Effector CD4-positive, alpha-beta T cell (primary cell): ENCODE data around the gene MUC5B.
A peak's percentile ranks its signal among the peaks of the same experiment; 100 is the strongest.

ENCODE experiments used
- DNase-seq: peaks from one replicate; pipeline ENCODE4 v3.0.0-alpha.2; 2020

MUC5B gene

DNA sequence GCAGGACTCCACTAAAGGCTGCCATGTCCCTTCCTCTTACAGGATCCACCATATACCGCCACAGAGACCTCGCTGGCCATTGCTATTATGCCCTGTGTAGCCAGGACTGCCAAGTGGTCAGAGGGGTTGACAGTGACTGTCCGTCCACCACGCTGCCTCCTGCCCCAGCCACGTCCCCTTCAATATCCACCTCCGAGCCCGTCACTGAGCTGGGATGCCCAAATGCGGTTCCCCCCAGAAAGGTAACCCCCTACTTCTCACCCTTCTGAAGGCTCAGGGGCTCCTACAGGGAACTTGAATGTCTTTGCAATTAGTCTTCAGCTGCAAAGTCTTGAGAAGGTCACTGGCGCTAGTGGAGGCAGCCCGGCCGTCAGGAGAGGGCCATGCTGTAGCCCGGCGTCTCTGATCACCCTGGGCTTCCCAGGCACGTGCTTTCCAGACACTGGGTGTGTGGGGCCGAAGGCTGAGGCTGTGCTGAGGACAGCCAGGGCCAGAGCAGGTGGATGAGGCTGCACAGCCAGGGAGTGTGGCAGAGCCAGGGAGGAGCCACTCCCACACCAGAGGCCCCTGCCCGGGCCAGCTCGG, 30.0 kb upstream of the MUC5B start:
- DNase-seq = no peak

DNA sequence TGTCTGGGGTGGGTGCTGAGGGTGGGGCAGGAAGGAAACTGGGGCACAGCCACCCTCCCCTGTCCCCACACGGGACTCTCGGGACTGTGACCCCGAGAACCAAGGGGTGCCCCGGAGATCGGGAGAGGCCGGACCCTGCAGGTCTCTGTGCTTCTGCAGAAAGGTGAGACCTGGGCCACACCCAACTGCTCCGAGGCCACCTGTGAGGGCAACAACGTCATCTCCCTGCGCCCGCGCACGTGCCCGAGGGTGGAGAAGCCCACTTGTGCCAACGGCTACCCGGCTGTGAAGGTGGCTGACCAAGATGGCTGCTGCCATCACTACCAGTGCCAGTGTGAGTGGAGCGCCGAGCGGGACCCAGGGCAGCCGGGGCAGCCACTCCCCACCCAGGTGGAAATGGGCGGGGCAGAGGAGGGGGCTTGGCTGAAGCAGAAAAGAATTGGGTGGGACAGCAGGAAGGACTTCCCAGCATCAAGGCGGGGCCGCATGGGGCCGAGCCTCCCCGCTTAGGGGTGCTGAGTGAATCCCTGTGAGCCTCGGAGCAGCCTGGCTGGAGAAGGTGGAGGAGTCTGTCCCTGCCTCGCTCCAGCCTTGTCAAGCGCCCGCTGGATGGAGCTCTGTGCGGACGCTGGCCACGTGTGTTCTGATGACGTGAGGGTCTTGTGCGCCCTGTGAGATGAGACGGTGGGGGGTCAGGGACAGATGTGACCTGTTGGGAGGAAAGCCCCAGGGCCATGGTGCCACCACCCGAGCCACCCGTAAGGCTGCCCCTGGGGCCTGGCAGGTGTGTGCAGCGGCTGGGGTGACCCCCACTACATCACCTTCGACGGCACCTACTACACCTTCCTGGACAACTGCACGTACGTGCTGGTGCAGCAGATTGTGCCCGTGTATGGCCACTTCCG, 29.3 kb upstream of the MUC5B start:
- DNase-seq = no peak

DNA sequence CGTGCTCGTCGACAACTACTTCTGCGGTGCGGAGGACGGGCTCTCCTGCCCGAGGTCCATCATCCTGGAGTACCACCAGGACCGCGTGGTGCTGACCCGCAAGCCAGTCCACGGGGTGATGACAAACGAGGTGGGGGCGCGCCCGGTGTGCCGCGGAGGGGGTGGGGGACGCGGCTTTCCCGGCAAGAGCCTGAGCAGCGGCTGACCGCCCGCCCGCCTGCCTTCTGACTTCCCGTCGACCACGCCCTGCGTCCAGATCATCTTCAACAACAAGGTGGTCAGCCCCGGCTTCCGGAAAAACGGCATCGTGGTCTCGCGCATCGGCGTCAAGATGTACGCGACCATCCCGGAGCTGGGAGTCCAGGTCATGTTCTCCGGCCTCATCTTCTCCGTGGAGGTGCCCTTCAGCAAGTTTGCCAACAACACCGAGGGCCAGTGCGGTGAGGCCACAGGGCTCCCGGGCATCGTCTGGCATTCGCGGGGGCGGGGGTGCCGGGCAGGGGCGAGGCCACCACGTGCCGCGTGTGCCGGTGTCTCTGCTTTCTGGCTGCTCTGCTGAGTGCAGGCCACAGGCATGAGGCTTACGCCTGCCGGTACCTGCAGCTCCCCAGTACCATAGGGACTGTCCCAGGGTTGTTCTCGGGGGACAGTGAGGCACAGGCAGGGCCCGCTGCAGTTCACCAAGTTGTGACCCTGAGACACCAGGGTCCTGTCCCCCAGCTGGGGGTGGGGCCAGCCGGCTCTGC, 28.5 kb upstream of the MUC5B start:
- no peak for DNase-seq

DNA sequence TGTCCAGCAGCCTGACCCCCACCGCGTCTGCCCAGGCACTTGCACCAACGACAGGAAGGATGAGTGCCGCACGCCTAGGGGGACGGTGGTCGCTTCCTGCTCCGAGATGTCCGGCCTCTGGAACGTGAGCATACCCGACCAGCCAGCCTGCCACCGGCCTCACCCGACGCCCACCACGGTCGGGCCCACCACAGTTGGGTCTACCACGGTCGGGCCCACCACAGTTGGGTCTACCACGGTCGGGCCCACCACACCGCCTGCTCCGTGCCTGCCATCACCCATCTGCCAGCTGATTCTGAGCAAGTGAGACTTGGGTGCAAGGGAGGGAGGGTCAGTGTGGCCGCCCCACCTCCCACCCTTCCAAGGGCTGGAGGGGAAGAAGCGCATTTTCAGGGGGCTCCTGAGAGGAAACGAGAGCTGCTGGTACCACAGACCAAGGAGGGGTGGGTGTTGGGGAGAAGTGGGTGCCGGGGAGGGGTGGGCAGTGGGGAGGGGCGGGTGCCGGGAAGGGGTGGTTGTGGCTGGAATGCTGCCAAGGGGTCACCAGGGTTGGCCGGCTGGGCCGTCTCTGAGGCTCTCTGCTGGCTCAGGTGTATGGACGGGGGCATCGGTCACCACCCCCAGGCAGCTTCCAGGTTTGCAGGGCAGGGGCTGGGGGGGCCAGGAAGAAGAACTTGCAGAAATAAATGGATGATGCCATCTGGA, 27.7 kb upstream of the MUC5B start:
- DNase-seq = no peak

DNA sequence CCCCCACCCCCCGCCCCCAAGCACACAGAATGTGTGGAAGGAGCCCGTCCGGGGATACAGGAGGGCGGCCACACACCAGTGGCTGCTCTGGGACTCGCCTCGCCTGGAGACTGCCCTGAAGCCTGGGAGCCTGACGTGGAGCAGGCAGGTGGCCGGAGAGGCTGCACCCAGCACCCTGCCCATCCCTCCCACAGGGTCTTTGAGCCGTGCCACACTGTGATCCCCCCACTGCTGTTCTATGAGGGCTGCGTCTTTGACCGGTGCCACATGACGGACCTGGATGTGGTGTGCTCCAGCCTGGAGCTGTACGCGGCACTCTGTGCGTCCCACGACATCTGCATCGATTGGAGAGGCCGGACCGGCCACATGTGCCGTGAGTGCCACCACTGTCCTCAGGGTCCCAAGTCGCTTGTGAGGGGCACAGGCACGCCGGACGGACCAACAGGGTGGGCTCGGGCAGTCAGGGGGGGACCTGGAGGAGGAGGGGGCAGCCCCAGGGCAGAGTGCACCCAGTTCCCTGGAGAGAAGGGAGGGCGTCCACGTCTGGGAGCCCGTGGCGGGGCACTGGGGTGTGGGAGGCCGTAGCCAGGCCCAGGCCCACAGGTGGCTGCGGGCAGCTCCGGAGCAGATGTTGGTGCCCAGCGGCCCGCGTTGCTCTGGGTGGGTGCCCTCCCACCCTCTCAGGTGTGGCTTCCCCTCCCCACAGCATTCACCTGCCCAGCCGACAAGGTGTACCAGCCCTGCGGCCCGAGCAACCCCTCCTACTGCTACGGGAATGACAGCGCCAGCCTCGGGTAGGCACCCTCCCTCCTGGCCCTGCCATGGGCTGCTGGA, 27.0 kb upstream of the MUC5B start:
- no peak for DNase-seq

DNA sequence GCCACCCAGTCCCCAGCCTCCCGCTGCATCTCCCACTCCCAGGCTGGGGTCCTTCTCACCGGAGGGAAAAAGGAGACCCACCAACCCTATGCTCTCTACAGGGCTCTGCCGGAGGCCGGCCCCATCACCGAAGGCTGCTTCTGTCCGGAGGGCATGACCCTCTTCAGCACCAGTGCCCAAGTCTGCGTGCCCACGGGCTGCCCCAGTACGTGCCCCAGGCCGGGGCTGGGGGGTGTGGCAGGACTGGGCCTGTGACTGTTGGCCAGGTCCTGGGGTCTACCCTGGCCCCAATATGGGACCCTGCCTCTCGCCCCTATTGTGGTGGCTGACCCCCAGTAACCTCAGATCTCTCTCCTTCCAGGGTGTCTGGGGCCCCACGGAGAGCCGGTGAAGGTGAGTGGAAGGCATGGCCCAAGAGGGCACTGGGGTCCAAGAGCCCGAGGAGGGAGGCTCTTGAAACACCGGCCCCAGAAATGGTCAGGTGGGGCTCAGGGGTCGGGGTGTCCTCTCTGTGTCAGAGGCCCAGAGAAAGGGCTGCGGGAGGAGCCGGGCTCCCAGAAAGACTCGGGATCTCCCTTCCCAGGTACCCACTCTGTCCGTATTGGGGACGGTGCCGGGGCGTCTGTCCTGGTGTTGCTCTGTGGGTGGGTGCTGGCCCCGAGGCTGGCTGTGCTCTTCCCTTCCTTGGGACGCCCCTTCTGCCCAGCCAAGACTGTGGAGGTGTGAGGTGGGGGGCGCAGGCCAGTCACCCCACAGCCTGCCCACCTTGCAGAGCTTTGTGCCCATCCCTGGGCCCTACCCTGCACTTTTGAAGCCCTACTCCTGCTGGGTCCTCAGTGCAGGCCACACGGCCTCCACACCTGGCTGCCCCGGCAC, 26.1 kb upstream of the MUC5B start:
- DNase-seq = no peak

DNA sequence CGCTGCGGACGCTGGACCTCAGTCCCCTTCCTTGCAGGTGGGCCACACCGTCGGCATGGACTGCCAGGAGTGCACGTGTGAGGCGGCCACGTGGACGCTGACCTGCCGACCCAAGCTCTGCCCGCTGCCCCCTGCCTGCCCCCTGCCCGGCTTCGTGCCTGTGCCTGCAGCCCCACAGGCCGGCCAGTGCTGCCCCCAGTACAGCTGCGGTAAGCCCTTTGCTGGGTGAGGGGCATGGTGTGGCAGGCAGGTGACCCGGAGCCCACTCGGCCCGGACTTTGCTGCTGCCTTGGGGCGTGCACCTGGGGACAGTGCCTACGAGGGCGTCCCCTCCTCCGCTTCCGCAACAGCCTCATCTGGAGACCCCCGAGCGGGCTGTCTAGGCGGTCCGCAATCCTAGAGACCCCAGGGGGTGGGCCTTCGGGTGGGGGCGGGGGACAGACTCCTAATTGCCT, 25.4 kb upstream of the MUC5B start:
- DNase-seq = no peak

DNA sequence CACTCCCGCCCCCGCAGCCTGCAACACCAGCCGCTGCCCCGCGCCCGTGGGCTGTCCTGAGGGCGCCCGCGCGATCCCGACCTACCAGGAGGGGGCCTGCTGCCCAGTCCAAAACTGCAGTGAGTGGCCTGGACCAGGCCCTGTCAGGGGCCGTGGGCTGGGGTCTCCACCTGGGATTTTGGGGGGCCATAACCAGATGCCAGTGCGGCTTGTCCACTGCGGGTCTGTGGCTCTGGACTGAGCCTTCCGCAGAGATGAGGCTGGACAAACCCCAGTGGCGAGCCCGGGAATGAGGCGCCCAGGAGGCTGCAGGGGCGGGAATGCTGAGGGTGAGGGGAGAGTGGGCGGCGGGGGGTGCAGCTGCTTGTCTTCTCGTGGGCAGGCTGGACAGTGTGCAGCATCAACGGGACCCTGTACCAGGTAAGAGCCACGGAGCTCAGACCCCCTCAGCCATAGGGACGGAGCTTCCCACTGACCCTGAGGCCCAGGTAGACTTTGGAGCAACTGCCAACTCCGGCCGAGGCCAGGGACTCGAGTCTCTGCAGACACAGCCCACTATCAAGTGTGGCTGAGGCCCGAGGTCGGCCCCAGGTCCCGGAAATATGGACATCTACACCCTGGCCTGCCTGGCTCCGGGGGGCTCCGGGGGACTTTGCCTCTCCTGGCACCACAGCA, 24.8 kb upstream of the MUC5B start:
- DNase-seq = no peak

DNA sequence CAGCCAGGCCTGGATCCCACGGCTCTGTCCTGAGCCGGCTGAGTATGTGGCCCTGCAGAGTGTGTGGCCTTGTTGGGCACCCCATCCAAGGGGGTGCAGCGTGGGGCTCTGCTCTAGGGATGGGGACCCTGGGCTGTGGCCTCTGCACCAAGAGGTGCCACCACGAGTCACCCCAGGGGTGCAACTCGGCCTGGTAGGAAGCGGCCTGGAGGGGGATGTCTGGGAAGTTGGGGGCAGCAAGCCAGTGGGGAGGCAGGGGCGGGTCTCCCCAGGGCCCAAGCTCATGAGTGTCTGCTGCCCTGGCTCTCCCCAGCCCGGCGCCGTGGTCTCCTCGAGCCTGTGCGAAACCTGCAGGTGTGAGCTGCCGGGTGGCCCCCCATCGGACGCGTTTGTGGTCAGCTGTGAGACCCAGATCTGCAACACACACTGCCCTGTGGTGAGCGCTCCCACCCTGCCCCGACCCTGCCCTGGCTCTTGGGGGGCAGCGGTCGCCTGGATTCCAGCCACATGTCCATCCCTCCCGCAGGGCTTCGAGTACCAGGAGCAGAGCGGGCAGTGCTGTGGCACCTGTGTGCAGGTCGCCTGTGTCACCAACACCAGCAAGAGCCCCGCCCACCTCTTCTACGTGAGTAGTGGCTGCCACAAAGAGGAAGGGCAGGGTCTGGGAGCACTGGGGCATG, 24.2 kb upstream of the MUC5B start:
- no peak for DNase-seq

DNA sequence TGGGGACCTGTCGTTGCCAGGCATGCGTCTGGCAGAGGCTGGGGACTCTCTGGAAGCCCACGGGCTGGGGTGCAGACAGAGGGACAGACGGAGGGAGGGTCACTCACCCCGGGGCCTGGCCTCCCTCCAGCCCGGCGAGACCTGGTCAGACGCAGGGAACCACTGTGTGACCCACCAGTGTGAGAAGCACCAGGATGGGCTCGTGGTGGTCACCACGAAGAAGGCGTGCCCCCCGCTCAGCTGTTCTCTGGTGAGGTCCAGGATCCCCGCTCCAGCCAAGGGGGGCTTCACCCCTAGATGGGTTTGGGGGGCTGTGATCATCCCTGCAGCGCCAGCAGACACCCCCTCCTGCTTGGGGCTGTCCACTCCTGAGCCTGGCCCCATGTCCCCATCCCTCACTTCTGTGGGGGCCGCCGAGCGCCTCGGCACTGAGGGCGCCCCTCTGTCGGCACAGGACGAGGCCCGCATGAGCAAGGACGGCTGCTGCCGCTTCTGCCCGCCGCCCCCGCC, 23.6 kb upstream of the MUC5B start:
- no peak for DNase-seq

DNA sequence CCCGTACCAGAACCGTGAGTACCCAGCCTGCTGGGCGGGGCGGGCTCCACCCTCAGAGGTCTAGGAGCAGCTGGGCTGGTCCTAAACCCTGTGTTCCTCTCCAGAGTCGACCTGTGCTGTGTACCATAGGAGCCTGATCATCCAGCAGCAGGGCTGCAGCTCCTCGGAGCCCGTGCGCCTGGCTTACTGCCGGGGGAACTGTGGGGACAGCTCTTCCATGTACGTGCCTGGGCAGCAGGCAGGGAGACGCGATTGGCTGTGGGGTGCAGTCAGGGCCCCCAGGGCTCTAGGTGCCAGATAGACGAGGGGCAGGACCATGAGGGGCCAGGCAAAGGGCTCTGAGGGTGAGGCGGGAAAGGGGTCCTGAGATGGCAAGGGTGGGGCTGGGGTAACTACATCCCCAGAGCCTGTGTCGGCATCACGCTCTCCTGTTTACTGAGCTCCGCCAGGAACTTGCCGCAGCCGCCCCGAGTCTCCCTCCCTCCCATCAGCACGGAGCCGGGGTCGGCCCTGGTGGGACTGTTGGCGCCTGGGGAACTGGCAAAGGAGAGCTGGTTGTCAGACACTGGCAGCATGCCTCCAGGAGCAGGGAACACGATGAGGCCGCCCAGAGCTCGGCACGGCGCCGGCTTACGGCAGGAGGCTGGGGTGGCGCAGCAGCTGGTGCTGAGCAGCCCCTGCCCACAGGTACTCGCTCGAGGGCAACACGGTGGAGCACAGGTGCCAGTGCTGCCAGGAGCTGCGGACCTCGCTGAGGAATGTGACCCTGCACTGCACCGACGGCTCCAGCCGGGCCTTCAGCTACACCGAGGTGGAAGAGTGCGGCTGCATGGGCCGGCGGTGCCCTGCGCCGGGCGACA, 22.9 kb upstream of the MUC5B start:
- DNase-seq = no peak

DNA sequence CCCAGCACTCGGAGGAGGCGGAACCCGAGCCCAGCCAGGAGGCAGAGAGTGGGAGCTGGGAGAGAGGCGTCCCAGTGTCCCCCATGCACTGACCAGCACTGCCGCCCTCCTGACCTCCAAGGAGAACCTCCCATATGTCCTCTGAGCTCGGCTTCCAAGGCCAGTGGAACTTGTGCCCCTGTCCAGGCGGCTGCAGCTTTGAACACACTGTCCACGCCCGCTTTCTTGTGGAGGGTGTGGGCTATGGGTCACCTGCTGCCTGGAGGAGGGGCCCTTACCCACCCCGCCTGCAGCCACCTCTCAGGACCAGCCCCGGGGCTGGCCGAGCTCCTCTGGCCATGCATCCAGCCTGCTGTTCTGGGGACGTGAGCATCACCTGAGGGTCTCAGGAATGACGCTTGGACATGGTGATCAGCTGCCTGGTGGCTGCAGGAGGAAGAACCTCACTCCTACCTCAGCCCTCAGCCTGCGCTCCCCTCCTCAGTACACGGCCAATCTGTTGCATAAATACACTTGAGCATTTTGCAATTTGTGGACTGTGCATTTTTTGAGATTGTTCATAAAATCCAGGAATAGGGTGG, 22.2 kb upstream of the MUC5B start:
- DNase-seq = no peak

DNA sequence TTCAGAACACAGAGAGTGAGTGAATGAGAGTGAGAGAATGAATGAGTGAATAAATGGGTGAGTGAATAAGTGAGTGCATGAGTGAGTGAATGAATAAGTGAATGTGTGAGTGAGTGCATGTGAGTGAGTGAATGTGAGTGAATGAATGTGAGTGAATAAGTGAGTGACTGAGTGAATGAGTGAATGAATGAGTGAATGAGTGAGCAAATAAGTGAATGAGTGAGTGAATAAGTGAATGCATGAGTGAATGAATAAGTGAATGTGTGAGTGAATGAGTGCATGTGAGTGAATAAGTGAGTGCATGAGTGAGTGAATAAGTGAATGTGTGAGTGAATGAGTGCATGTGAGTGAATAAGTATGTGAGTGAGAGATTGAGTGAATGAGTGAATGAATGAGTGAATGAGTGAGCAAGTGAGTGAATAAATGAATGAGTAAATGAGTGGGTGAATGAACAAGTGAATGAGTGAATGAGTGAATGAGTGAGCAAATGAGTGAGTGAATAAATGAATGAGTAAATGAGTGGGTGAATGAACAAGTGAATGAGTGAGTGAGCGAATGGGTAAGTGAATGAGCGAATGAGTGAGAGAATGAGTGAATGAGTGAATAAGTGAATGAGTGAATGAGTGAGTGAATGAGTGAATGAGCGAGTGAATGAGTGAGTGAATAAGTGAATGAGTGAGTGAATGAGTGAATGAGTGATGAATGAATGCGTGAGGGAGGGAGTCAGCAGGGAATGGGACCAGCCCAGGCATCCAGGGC, 21.3 kb upstream of the MUC5B start:
- DNase-seq = no peak

DNA sequence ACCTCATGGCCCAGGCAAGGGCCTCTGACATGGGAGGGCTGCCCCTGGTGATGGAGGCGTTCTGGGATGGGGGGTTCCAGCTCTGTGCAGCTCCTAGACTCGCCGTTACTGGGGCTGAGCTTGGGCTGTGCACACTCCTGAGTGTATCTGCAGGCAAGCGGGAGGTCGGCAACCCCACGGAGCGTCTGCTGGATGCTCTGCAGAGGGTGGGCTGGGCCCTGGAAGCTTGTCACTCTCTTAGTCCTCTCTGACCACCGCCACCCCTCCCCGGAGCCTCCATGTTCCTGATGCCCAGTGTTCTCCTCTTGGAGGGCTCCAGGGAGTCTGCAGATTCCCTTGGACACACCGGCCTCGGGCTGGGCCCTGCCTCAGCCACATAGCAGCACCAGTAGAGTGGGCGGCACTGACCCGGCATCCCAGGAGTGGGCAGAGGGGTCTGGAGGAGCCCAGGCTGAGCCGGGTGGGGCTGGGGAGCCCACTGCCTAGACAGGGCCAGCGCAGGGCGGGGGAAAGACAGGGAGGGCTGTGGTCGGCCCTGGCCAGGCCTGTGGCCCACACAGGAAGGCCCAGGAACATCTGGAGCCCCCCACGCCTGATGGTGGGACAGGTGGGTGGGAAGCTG, 20.6 kb upstream of the MUC5B start:
- no peak for DNase-seq

DNA sequence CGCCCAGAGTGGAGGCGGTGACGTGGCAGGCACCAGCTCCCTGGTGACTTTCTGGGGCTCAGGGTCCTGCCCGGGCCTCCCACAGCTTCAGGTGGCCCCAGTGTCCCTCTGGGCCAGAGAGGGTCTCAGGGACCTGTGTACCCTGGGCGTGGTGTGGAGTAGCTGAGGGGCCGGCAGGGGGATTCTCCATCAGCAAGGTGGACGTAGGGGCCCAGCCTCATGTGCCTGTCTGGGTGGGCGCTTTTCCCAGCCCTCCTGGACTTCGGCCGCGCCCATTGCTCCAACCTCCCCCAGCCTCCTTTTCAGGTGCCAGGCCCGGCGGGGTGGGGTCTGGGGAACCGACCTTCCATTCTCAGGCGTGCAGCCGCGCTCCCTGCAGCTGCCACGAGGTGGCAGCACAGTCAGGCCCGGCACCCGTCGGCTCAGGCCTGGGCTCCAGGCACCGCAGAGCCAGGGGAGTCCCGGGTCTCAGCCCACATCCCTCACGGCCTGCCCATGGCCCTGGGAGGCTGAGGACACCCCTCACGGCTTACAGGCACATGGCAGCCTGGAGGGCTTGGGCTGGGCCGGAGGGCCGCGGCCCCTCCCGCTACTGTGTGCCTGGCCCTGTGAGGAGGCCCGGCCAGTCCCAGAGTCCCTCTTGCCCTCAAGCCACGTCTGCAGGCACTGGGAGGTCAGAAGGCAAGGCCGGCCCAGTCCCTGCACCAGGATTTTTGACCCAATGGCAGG, 19.9 kb upstream of the MUC5B start:
- DNase-seq = peak; percentile 49
